ENCODE data around the gene VCAN.

- TF ChIP-seq CTCF (IDR thresholded peaks at IDR 0.05) (no peak), POLR2A (IDR thresholded peaks at IDR 0.05) (no peak)
These were observed 23.1 kb downstream of the VCAN start for GRCh38 chr5:83494666-83495065.

Data from uterus (tissue), 2 donors.